ENCODE data around the gene TCF7L1.
"Not testable (repeated sequence)": the region's sequence is repeated elsewhere in the genome, so short reads cannot be mapped to it uniquely, and the experiment has no call there.

TCF7L1 gene

GRCh38 chr2:85132834-85133637 is at the start of gene TCF7L1:
TSS of gene TCF7L1 (plus strand) at chr2:85133392. CDS start at chr2:85133685, 293 bp downstream.
- DNase-seq (ENCODE audit: low read depth in 2 of 2) = no peak

- DNase-seq (ENCODE audit: low read depth in 2 of 2) = no peak
Measured at GRCh38 chr2:85085563-85085962, 47.6 kb upstream of the TCF7L1 start.

- DNase-seq (ENCODE audit: low read depth in 2 of 2) = no peak
Measured at GRCh38 chr2:85087541-85087940, 45.7 kb upstream of the TCF7L1 start.

- no peak for DNase-seq (ENCODE audit: low read depth in 2 of 2)
Measured at GRCh38 chr2:85088921-85089320, 44.3 kb upstream of the TCF7L1 start.

- DNase-seq (ENCODE audit: low read depth in 2 of 2) = no peak
Measured at GRCh38 chr2:85089585-85089984, 43.6 kb upstream of the TCF7L1 start.

GRCh38 chr2:85091838-85092237 is 41.4 kb upstream of the TCF7L1 start:
- no peak for DNase-seq (ENCODE audit: low read depth in 2 of 2)

- DNase-seq (ENCODE audit: low read depth in 2 of 2) = no peak
Measured at GRCh38 chr2:85095094-85095493, 38.1 kb upstream of the TCF7L1 start.

- DNase-seq (ENCODE audit: low read depth in 2 of 2) = no peak
Measured at GRCh38 chr2:85096616-85097015, 36.6 kb upstream of the TCF7L1 start.

- DNase-seq (ENCODE audit: low read depth in 2 of 2) = no peak
Measured at GRCh38 chr2:85104228-85104627, 29.0 kb upstream of the TCF7L1 start.

GRCh38 chr2:85106489-85107180 is 26.6 kb upstream of the TCF7L1 start:
- DNase-seq (ENCODE audit: low read depth in 2 of 2) = no peak

GRCh38 chr2:85110991-85111560 is 22.1 kb upstream of the TCF7L1 start:
- DNase-seq (ENCODE audit: low read depth in 2 of 2) = no peak

GRCh38 chr2:85111819-85112281 is 21.3 kb upstream of the TCF7L1 start:
- no peak for DNase-seq (ENCODE audit: low read depth in 2 of 2)

- no peak for DNase-seq (ENCODE audit: low read depth in 2 of 2)
Measured at GRCh38 chr2:85112906-85113625, 20.1 kb upstream of the TCF7L1 start.

- DNase-seq (ENCODE audit: low read depth in 2 of 2) = no peak
Measured at GRCh38 chr2:85114586-85115330, 18.4 kb upstream of the TCF7L1 start.

GRCh38 chr2:85116207-85116606 is 17.0 kb upstream of the TCF7L1 start:
- no peak for DNase-seq (ENCODE audit: low read depth in 2 of 2)

GRCh38 chr2:85119900-85120299 is 13.3 kb upstream of the TCF7L1 start:
- no peak for DNase-seq (ENCODE audit: low read depth in 2 of 2)

- no peak for DNase-seq (ENCODE audit: low read depth in 2 of 2)
Measured at GRCh38 chr2:85120363-85120762, 12.8 kb upstream of the TCF7L1 start.

- not testable (repeated sequence) for DNase-seq (ENCODE audit: low read depth in 2 of 2)
Measured at GRCh38 chr2:85126462-85126861, 6.7 kb upstream of the TCF7L1 start.

- no peak for DNase-seq (ENCODE audit: low read depth in 2 of 2)
Measured at GRCh38 chr2:85129861-85130260, 3.3 kb upstream of the TCF7L1 start.

GRCh38 chr2:85130407-85130806 is 2.8 kb upstream of the TCF7L1 start:
- DNase-seq (ENCODE audit: low read depth in 2 of 2) = no peak

GRCh38 chr2:85131116-85131515 is 2.1 kb upstream of the TCF7L1 start:
- no peak for DNase-seq (ENCODE audit: low read depth in 2 of 2)
